ENCODE results near the gene EGFL6. TPM values are rescaled to one million over a fixed set of nuclear protein-coding genes. Genes with fewer than 3 reads are reported as not detected.

EGFL6 gene
- total RNA-seq, 2 experiments from 2014 or later = not detected

GRCh38 chrX:13652850-13653693 lies 83.7 kb downstream of the EGFL6 start, which contains the start of gene TCEANC:
Gene TCEANC (plus strand): TSS chrX:13653141. CDS start chrX:13662509, 9,368 bp downstream.
- intact Hi-C loops (cut with micrococcal nuclease; ENCODE audit: unreplicated experiment) = loop anchor here (2.0 kb wide), 2 partner anchors 82 to 378 kb away; partner anchors contain the start of genes OFD1 and TRAPPC2
- DNase-seq (ENCODE audit: low spot score) = peak; percentile 94
- Histone ChIP-seq H3K9me2 (ENCODE audit: insufficient read depth, low read length) (no peaks in the 10 kb centered on the region), H3K27ac (ENCODE audit: low read depth, low read length, poor library complexity, severe bottlenecking) (peak within 1 kb of the TSS; percentile 84), H3K4me2 (ENCODE audit: low read length) (peak within 1 kb of the TSS; percentile 99), H3K4me1 (ENCODE audit: insufficient read depth, low read length, poor library complexity, severe bottlenecking) (peaks cover 20% of the 10 kb centered on the region), H3K36me3 (ENCODE audit: insufficient read depth, low read length) (no peaks in the 10 kb centered on the region), H4K20me1 (ENCODE audit: insufficient read depth, low read length) (no peaks in the 10 kb centered on the region), H2AFZ (ENCODE audit: low read length) (peak within 1 kb of the TSS; percentile 92; the same call in 1 of the 2 replicates), H3K79me2 (ENCODE audit: insufficient read depth, low read depth, low read length) (peaks cover 12% of the 10 kb centered on the region; the same call in 1 of the 2 replicates), H3K9me3 (ENCODE audit: low read length) (no peaks in the 10 kb centered on the region), H3K4me3 (ENCODE audit: low read depth, low read length, poor library complexity, severe bottlenecking) (peak within 1 kb of the TSS; percentile 80)
- CTCF ChIA-PET (ENCODE audit: unreplicated experiment) = no interaction called here
- TF ChIP-seq EZH2phosphoT487 (IDR thresholded peaks at IDR 0.05; ENCODE audit: borderline replicate concordance, low read depth, low read length) (no peak), CTCF (conservative IDR thresholded peaks at IDR 0.05; ENCODE audit: low read length) (no peak)
- POLR2A ChIA-PET = interaction anchor here (0.6 to 0.9 kb wide), 4 partner anchors 15 to 695 kb away, joined by 3 to 4 read pairs (median 3); no protein-coding TSS in a partner anchor
- no TSS peak for BruUV-seq (replicated peaks)

- intact Hi-C loops (cut with micrococcal nuclease; ENCODE audit: unreplicated experiment) = no loop called here
- POLR2A ChIA-PET = interaction anchor here (0.9 kb wide), 1 partner anchor 77 kb away, joined by 3 read pairs; no protein-coding TSS in a partner anchor
- Histone ChIP-seq H3K4me3 (ENCODE audit: low read depth, low read length, poor library complexity, severe bottlenecking) (peak overlapping the region; percentile 80), H4K20me1 (ENCODE audit: insufficient read depth, low read length) (no peaks in the 10 kb centered on the region), H2AFZ (ENCODE audit: low read length) (no peak overlapping the region), H3K9me2 (ENCODE audit: insufficient read depth, low read length) (no peaks in the 10 kb centered on the region), H3K4me2 (ENCODE audit: low read length) (peak overlapping the region; percentile 89), H3K79me2 (ENCODE audit: insufficient read depth, low read depth, low read length) (peaks cover 12% of the 10 kb centered on the region; the same call in 1 of the 2 replicates), H3K27ac (ENCODE audit: low read depth, low read length, poor library complexity, severe bottlenecking) (peak overlapping the region; percentile 84), H3K4me1 (ENCODE audit: insufficient read depth, low read length, poor library complexity, severe bottlenecking) (peaks cover 23% of the 10 kb centered on the region), H3K36me3 (ENCODE audit: insufficient read depth, low read length) (no peaks in the 10 kb centered on the region), H3K9me3 (ENCODE audit: low read length) (no peaks in the 10 kb centered on the region)
- TSS peak; percentile 74 for BruUV-seq (replicated peaks)
- no peak for DNase-seq (ENCODE audit: low spot score)
- TF ChIP-seq EZH2phosphoT487 (IDR thresholded peaks at IDR 0.05; ENCODE audit: borderline replicate concordance, low read depth, low read length) = no peak
- TF ChIP-seq CTCF (conservative IDR thresholded peaks at IDR 0.05; ENCODE audit: low read length) = no peak
- CTCF ChIA-PET (ENCODE audit: unreplicated experiment) = no interaction called here
Observed at GRCh38 chrX:13654116-13654515, 84.7 kb downstream of the EGFL6 start.

All from OCI-LY7 (cell line).